Measurements from ENCODE around the gene HPGD. TPM values are rescaled to one million over a fixed set of nuclear protein-coding genes. Genes with fewer than 3 reads are reported as not detected.

HPGD gene
- total and polyA plus RNA-seq, 9 of the 15 experiments (the other 6 are each of a cell fraction or from before 2014, with no cell fraction given): 2.3 to 8.6 (median 4.8) TPM

GRCh38 chr4:174534461-174534860, 12.2 kb upstream of the HPGD start (continued):
- TF ChIP-seq REST (IDR thresholded peaks at IDR 0.05; ENCODE audit: borderline replicate concordance): peak; percentile 27; the same call in 1 of the 2 replicates
- TF ChIP-seq REST (CRISPR knock-in tag; IDR thresholded peaks at IDR 0.05; ENCODE audit: low read depth): no peak
- no peak for TF ChIP-seq EP300 (IDR thresholded peaks at IDR 0.05; ENCODE audit: low read length)
- no peak for TF ChIP-seq TGIF2 (CRISPR knock-in tag; IDR thresholded peaks at IDR 0.05)
- TF ChIP-seq TBL1XR1 (IDR thresholded peaks at IDR 0.05; ENCODE audit: low read length in 2 of 2): no peak
- no peak for TF ChIP-seq USF1 (CRISPR knock-in tag; IDR thresholded peaks at IDR 0.05)
